Lower leg skin (tissue), 4 donors: Measurements from ENCODE around the gene AP1M2. TPM values are rescaled to one million over a fixed set of nuclear protein-coding genes. Genes with fewer than 3 reads are reported as not detected.

Experiments
- DNase-seq, 2 donors: peaks; one replicate each; pipeline ENCODE4 v3.0.0-alpha.2; 2019; ENCODE audit warnings: low spot score in 2 of 2
- H3K4me3 ChIP-seq: fragments of 200-600 bp; sonication (generic); 2 replicates; pipeline ENCODE4 v1.5.1; 2017; ENCODE audit warnings: mild to moderate bottlenecking, low read depth; ENCODE audit not compliant: poor library complexity, severe bottlenecking
- CTCF ChIP-seq, 3 donors: fragments of 450-650 bp; IDR thresholded peaks; one replicate each; pipeline ENCODE4 v1.5.1; 2016; ENCODE audit warnings: antibody characterized with exemption in 3 of 3, mild to moderate bottlenecking in 3 of 3, moderate library complexity in 2 of 3
- POLR2A ChIP-seq, 2 donors: fragments of 450-650 bp; IDR thresholded peaks; one replicate each; pipeline ENCODE4 v1.6.1; 2016 to 2017; ENCODE audit warnings: antibody characterized with exemption in 2 of 2, mild to moderate bottlenecking in 1 of 2, moderate library complexity in 1 of 2
- WGBS, 2 donors: methylation state at CpG; one replicate each; pipeline ENCODE4 v1.1.5; 2018; 5-methylcytosine and 5-hydroxymethylcytosine counted together
- intact Hi-C: fragments of 100-400 bp; cut with DNase I; formaldehyde crosslinking; loops from one replicate; pipeline ENCODE4 v1.15.0; 2023; ENCODE audit warnings: low total_unique reads
- total RNA-seq, 4 donors: library from RNA; depleted of rRNA; stranded (reverse); fragments of >200 nt; gene quantifications; one replicate each; pipeline ENCODE4 v1.1.0, GENCODE V29; 2016

AP1M2 gene
- total RNA-seq, 4 donors from 2014 or later = 61.3 to 70.3 (median 63.8) TPM

- 18 to 24% methylated on average over 27 to 43 of the region's 53 CpGs for WGBS, 2 donors
- intact Hi-C loops = no loop called here
- TF ChIP-seq POLR2A (IDR thresholded peaks at IDR 0.05) (no peak), CTCF (IDR thresholded peaks at IDR 0.05) (no peak)
- no peak within 1 kb of the TSS for H3K4me3 ChIP-seq
- peak in 1 of 2 donors; percentile 94 for DNase-seq
These were observed 38.1 kb upstream of the AP1M2 start, which contains the start of gene SLC44A2 for GRCh38 chr19:10625003-10625761. SLC44A2 (plus strand) TSS chr19:10625553; CDS start chr19:10625634, 81 bp downstream.

GRCh38 chr19:10624585-10624984 is 37.5 kb upstream of the AP1M2 start:
- no peak for TF ChIP-seq POLR2A (IDR thresholded peaks at IDR 0.05)
- 61 to 65% methylated on average over 6 of the region's 6 CpGs for WGBS, 2 donors
- DNase-seq = no peak
- H3K4me3 ChIP-seq = no peak overlapping the region
- intact Hi-C loops = no loop called here

- no peak overlapping the region for H3K4me3 ChIP-seq
- intact Hi-C loops = no loop called here
- no peak for TF ChIP-seq POLR2A (IDR thresholded peaks at IDR 0.05)
- no peak for TF ChIP-seq CTCF (IDR thresholded peaks at IDR 0.05)
- no peak for DNase-seq
- 93 to 95% methylated on average over 8 of the region's 8 CpGs for WGBS, 2 donors
These were observed 34.9 kb upstream of the AP1M2 start for GRCh38 chr19:10621966-10622365.

DNA sequence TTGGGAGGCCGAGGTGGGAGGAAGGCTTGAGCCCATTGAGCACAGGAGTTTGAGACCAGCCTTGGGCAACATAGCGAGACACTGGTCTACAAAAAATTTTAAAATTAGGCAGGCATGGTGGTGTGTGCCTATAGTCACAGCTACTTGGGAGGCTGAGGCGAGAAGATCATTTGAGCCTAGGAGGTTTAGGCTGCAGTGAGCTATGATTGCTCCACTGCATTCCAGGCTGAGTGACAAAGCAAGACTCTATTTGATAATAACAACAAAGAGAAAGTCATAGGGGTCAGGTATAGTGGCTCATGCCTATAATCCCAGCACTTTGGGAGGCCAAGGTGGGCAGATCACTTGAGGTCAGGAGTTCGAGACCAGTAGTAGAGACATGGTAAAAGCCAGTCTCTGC is 33.7 kb upstream of the AP1M2 start:
- H3K4me3 ChIP-seq = no peak overlapping the region
- 91 to 94% methylated on average over 4 of the region's 4 CpGs for WGBS, 2 donors
- intact Hi-C loops = no loop called here
- TF ChIP-seq CTCF (IDR thresholded peaks at IDR 0.05) (no peak), POLR2A (IDR thresholded peaks at IDR 0.05) (no peak)
- no peak for DNase-seq

GRCh38 chr19:10618846-10619245 is 31.7 kb upstream of the AP1M2 start:
- 89 to 94% methylated on average over 8 of the region's 8 CpGs for WGBS, 2 donors
- H3K4me3 ChIP-seq = no peak overlapping the region
- intact Hi-C loops = no loop called here

More at GRCh38 chr19:10618846-10619245, 31.7 kb upstream of the AP1M2 start:
- TF ChIP-seq CTCF (IDR thresholded peaks at IDR 0.05) (no peak), POLR2A (IDR thresholded peaks at IDR 0.05) (no peak)
- no peak for DNase-seq
